Gastrocnemius medialis (tissue), 4 donors: ENCODE results near the gene DYNLT2. TPM values are rescaled to one million over a fixed set of nuclear protein-coding genes. Genes with fewer than 3 reads are reported as not detected.

ENCODE experiments used
- ATAC-seq, 2 donors: fragments of 150-250 bp; one replicate each; pipeline ENCODE4 v1.9.1; 2016
- DNase-seq, 2 donors: peaks; one replicate each; pipeline ENCODE4 v3.0.0-alpha.2; 2019
- H3K27ac ChIP-seq, 4 donors: fragments of 200-600 bp; sonication (generic); 1 replicate in 1 of 4; 2 replicates in 3 of 4; pipeline ENCODE4 v1.5.1; 2016 to 2018; ENCODE audit warnings: mild to moderate bottlenecking in 2 of 4, moderate library complexity in 1 of 4
- H3K27me3 ChIP-seq, 3 donors: fragments of 200-600 bp; sonication (generic) in 2 of 3; 1 replicate in 1 of 3; 2 replicates in 2 of 3; pipeline versions ENCODE4 v1.5.1 to v1.6.0; 2016 to 2019; ENCODE audit warnings: mild to moderate bottlenecking in 1 of 3, moderate library complexity in 1 of 3
- H3K36me3 ChIP-seq, 2 donors: fragments of 200-600 bp; sonication (generic) in 1 of 2; one replicate each; pipeline ENCODE4 v1.5.1; 2017 to 2018
- H3K4me1 ChIP-seq, 2 donors: fragments of 200-600 bp; sonication (generic) in 1 of 2; one replicate each; pipeline ENCODE4 v1.5.1; 2016 to 2017; ENCODE audit warnings: mild to moderate bottlenecking in 2 of 2
- H3K4me3 ChIP-seq, 4 donors: fragments of 200-600 bp; sonication (generic) in 3 of 4; 1 replicate in 1 of 4; 2 replicates in 3 of 4; pipeline ENCODE4 v1.5.1; 2016 to 2019; ENCODE audit warnings: mild to moderate bottlenecking in 2 of 4
- H3K9me3 ChIP-seq, 3 donors: fragments of 200-600 bp; sonication (generic) in 2 of 3; 1 replicate in 1 of 3; 2 replicates in 2 of 3; pipeline ENCODE4 v1.5.1; 2016 to 2019
- POLR2A ChIP-seq, 2 donors: fragments of 450-650 bp; IDR thresholded peaks; one replicate each; pipeline ENCODE4 v1.6.1; 2017; ENCODE audit warnings: antibody characterized with exemption in 2 of 2, mild to moderate bottlenecking in 2 of 2, moderate library complexity in 2 of 2
- in situ Hi-C, 4 donors: fragments of 200-750 bp; cut with MboI; loops; one replicate each; pipeline versions ENCODE4 v1.15.0 to v1.8.0; 2017; ENCODE audit warnings: low sequenced_read_pairs in 4 of 4
- intact Hi-C: fragments of 100-400 bp; cut with DNase I; formaldehyde crosslinking; loops from one replicate; pipeline ENCODE4 v1.15.1; 2023; ENCODE audit warnings: low total_unique reads
- total RNA-seq, 4 donors: library from RNA; depleted of rRNA; stranded (reverse); fragments of >200 nt; gene quantifications; one replicate each; pipeline versions ENCODE4 v1.1.0 to v1.2.3, GENCODE V29; 2016
- TF ChIP-seq, protein P1 (sequence below), 5 experiments: fragments of 450-650 bp in 3 of 5; fragments of 200-600 bp in 2 of 5; sonication (generic) in 2 of 5; IDR thresholded peaks in 4 of 5; conservative IDR thresholded peaks in 1 of 5; 1 replicate in 4 of 5; 2 replicates in 1 of 5; pipeline ENCODE4 v1.5.1; 2016 to 2019; ENCODE audit warnings: antibody characterized with exemption in 5 of 5, mild to moderate bottlenecking in 3 of 5, moderate library complexity in 3 of 5

The DYNLT2 gene, protein sequence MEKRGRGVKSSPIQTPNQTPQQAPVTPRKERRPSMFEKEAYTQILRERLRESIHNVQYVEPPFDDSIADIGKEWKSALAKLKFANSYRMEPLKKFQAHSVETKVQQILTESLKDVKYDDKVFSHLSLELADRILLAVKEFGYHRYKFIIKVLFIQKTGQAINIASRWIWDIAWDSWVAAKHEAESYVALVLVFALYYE
- 1 to 10 TPM in 1 of 4 donors, under 1 TPM in 3; 0.23 to 1.1 (median 0.46) TPM for total RNA-seq

- intact Hi-C loops = loop anchor here (1.0 kb wide), 3 partner anchors 28 to 803 kb away; partner anchors contain the start of genes C6orf120, TBP and WDR27
- TF ChIP-seq, protein P1, sequence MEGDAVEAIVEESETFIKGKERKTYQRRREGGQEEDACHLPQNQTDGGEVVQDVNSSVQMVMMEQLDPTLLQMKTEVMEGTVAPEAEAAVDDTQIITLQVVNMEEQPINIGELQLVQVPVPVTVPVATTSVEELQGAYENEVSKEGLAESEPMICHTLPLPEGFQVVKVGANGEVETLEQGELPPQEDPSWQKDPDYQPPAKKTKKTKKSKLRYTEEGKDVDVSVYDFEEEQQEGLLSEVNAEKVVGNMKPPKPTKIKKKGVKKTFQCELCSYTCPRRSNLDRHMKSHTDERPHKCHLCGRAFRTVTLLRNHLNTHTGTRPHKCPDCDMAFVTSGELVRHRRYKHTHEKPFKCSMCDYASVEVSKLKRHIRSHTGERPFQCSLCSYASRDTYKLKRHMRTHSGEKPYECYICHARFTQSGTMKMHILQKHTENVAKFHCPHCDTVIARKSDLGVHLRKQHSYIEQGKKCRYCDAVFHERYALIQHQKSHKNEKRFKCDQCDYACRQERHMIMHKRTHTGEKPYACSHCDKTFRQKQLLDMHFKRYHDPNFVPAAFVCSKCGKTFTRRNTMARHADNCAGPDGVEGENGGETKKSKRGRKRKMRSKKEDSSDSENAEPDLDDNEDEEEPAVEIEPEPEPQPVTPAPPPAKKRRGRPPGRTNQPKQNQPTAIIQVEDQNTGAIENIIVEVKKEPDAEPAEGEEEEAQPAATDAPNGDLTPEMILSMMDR (IDR thresholded peaks at IDR 0.05 in 4 of 5, conservative IDR thresholded peaks at IDR 0.05 in 1 of 5) = peak; percentile 39 to 59 (median 47)
- peak; percentile 81 to 89 for TF ChIP-seq POLR2A (IDR thresholded peaks at IDR 0.05)
- in situ Hi-C loops = loop anchor here in 3 of 4 donors (10.0 kb wide), 1 partner anchor 803 kb away; the partner anchor contains the start of genes PSMB1 (in 3 of the 3) and TBP (in 3 of the 3)
- no peaks in the 10 kb centered on the region for H3K9me3 ChIP-seq
- H3K36me3 ChIP-seq = no peaks in the 10 kb centered on the region
- ATAC-seq (peak; percentile 97 to 98), DNase-seq (peak; percentile 85 to 93)
- H3K4me1 ChIP-seq = peaks cover 20% of the 10 kb centered on the region in 2 donors
- H3K27ac ChIP-seq = peak within 1 kb of the TSS; percentile 91 to 94 (median 92)
- H3K4me3 ChIP-seq = peak within 1 kb of the TSS; percentile 64 to 81 (median 70)
- no peaks in the 10 kb centered on the region for H3K27me3 ChIP-seq
These were observed at the start of gene DYNLT2, which contains the start of gene ERMARD for GRCh38 chr6:169751242-169752073. Gene DYNLT2, minus strand, starts transcription at chr6:169751572. Its CDS starts 114 bp downstream, at chr6:169751458. Gene ERMARD, plus strand, starts transcription at chr6:169751622. Its CDS starts 36 bp downstream, at chr6:169751658.

GRCh38 chr6:169800668-169801395, 49.5 kb upstream of the DYNLT2 start:
- ATAC-seq (peak; percentile 16 to 33), DNase-seq (no peak)
- no peak for TF ChIP-seq POLR2A (IDR thresholded peaks at IDR 0.05)
- TF ChIP-seq, protein P1 (IDR thresholded peaks at IDR 0.05 in 4 of 5, conservative IDR thresholded peaks at IDR 0.05 in 1 of 5) = no peak
- H3K27me3 ChIP-seq = peaks cover 0 to 8% (median 0%) of the 10 kb centered on the region in 3 donors
- no peak overlapping the region for H3K27ac ChIP-seq
- H3K9me3 ChIP-seq = no peaks in the 10 kb centered on the region
- H3K4me1 ChIP-seq = no peaks in the 10 kb centered on the region
- no peak overlapping the region for H3K4me3 ChIP-seq
- in situ Hi-C loops = no loop called here
- intact Hi-C loops = no loop called here
- H3K36me3 ChIP-seq = no peaks in the 10 kb centered on the region

DNA sequence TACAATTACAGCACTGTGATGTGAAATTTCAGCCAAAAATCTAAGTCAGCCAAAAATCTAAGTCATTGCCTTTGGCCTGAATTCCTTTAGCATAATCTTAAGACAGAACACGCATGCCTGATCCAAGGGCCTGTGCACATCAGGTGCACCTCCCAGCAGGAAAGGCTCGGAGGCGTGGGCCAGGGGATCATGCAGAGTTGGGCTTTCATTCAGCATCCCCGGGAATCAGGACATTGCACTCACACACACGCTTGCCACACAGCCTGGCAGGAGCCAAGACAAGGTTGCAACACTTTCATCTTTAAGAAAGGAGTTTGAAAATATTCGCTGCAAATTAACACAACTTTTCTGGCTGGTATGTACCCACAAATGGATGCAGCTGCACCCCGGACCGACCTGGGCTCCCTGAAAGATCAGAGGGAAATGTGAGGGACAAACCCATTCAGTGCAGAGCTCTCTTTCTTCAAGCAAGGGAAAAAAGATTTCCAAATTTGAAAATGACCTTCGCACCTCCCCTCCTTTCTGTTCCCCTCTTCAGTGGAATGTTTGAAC, 48.8 kb upstream of the DYNLT2 start:
- Histone ChIP-seq H3K9me3 (no peaks in the 10 kb centered on the region), H3K4me3 (no peak overlapping the region), H3K4me1 (no peaks in the 10 kb centered on the region), H3K27me3 (peaks cover 0 to 6% (median 0%) of the 10 kb centered on the region in 3 donors), H3K27ac (no peak overlapping the region), H3K36me3 (no peaks in the 10 kb centered on the region)
- no peak for DNase-seq
- no peak for ATAC-seq
- intact Hi-C loops (no loop called here), in situ Hi-C loops (no loop called here)
- TF ChIP-seq, protein P1 (IDR thresholded peaks at IDR 0.05 in 4 of 5, conservative IDR thresholded peaks at IDR 0.05 in 1 of 5) = no peak
- TF ChIP-seq POLR2A (IDR thresholded peaks at IDR 0.05) = no peak

DNA sequence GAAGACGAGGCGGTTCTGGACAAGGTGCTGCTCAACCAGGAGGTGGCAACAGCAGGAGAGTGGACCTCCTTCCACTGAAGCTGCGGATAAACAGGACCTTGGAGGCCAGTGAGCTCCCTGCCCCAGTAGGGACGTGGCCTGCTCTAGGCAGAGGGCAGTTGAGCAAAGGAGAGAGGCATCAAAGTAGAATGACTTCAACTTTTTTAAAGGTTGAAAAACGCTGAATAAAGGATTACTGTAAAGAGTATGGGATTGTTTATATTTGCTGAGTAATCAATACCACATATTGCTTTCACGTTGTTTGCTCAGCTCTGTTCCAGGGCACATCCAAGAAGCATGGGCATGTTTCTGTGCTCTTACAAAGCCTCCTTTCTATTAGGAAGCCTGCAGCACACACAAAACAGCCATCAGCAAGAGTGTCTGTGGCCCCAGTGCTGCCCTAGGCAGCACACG, 48.1 kb upstream of the DYNLT2 start:
- in situ Hi-C loops = no loop called here
- Histone ChIP-seq H3K36me3 (no peaks in the 10 kb centered on the region), H3K4me3 (no peak overlapping the region), H3K4me1 (no peaks in the 10 kb centered on the region), H3K9me3 (no peaks in the 10 kb centered on the region), H3K27me3 (no peaks in the 10 kb centered on the region), H3K27ac (no peak overlapping the region)
- DNase-seq (no peak), ATAC-seq (no peak)
- intact Hi-C loops = no loop called here
- TF ChIP-seq, protein P1 (IDR thresholded peaks at IDR 0.05 in 4 of 5, conservative IDR thresholded peaks at IDR 0.05 in 1 of 5) = no peak
- TF ChIP-seq POLR2A (IDR thresholded peaks at IDR 0.05) = no peak
